T-helper 1 cell treated with Interleukin-12 subunit alpha and Interleukin-12 subunit beta and Interleukin-4 antibody, amounts not matched to agents 30 μg/mL and 1 μg/mL, for 36 hours (primary cell): ENCODE measurements around the gene MBD2.

Experiments used
- H3K27ac Mint-ChIP-seq: one replicate; pipeline ENCODE4 v1.8.0; 2021; ENCODE audit warnings: mild to moderate bottlenecking, mixed read lengths
- H3K27me3 Mint-ChIP-seq: one replicate; pipeline ENCODE4 v1.8.0; 2021; ENCODE audit warnings: low read depth, mixed read lengths
- H3K36me3 Mint-ChIP-seq: one replicate; pipeline ENCODE4 v1.8.0; 2021; ENCODE audit warnings: low read depth, mixed read lengths
- H3K4me1 Mint-ChIP-seq: one replicate; pipeline ENCODE4 v1.8.0; 2021; ENCODE audit warnings: low read depth, mixed read lengths
- H3K4me3 Mint-ChIP-seq: one replicate; pipeline ENCODE4 v1.8.0; 2021; ENCODE audit warnings: mild to moderate bottlenecking, moderate library complexity, mixed read lengths
- H3K9me3 Mint-ChIP-seq: one replicate; pipeline ENCODE4 v1.8.0; 2021; ENCODE audit warnings: mixed read lengths

MBD2 gene

DNA sequence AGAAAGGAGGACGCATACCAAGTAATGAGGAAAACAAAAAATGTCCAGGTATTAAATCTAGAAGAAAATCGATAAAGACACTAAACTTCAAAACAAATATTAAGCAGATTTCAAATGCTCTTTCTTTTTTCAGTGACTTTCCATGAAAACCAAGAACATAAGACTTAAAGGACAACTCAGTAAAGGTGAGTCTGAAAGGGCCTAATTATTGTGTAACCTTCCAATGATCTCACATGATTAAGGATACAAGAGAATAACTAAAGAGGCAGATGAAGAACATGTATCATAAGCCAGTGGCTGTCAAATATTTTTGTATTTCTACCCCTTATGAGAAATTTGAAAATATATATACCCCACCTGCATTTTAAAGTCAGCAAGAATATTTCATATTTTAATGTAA, 30.7 kb downstream of the MBD2 start:
- no peaks in the 10 kb centered on the region for H3K9me3 Mint-ChIP-seq
- no peak overlapping the region for H3K27ac Mint-ChIP-seq
- H3K4me3 Mint-ChIP-seq, result no peak overlapping the region
- H3K36me3 Mint-ChIP-seq, result peaks cover 12% of the 10 kb centered on the region
- peaks cover 11% of the 10 kb centered on the region for H3K4me1 Mint-ChIP-seq
- no peaks in the 10 kb centered on the region for H3K27me3 Mint-ChIP-seq

DNA sequence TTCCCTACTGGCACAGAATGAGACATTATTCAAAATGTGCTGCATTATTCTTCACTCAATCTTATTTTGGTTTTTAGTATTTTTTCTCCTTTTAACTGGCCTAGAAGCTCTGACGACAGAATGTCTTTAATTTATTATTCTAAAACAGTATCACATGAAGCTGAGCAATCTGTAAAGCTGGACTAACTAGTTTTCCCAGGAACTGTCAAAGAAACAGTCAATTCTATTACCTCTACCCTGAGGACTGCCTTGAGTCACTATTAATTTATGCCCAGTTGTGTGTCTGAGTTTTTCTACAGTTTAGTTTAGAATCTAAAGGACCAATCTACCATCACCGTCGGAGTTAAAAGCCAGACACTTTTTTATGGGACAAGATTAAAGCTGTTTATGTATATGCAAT, 31.6 kb downstream of the MBD2 start:
- no peaks in the 10 kb centered on the region for H3K9me3 Mint-ChIP-seq
- H3K4me1 Mint-ChIP-seq, result peaks cover 11% of the 10 kb centered on the region
- H3K27me3 Mint-ChIP-seq, result no peaks in the 10 kb centered on the region
- H3K36me3 Mint-ChIP-seq, result peaks cover 13% of the 10 kb centered on the region
- H3K27ac Mint-ChIP-seq, result no peak overlapping the region
- H3K4me3 Mint-ChIP-seq, result no peak overlapping the region

GRCh38 chr18:54192415-54192814, 32.1 kb downstream of the MBD2 start:
- Mint-ChIP-seq H3K4me3 (no peak overlapping the region), H3K4me1 (peaks cover 11% of the 10 kb centered on the region), H3K27ac (no peak overlapping the region), H3K9me3 (no peaks in the 10 kb centered on the region), H3K36me3 (peaks cover 18% of the 10 kb centered on the region), H3K27me3 (no peaks in the 10 kb centered on the region)

GRCh38 chr18:54191352-54191751, 33.1 kb downstream of the MBD2 start:
- Mint-ChIP-seq H3K9me3 (no peaks in the 10 kb centered on the region), H3K4me1 (peaks cover 14% of the 10 kb centered on the region), H3K27ac (peak overlapping the region; percentile 34), H3K4me3 (no peak overlapping the region), H3K27me3 (no peaks in the 10 kb centered on the region), H3K36me3 (peaks cover 25% of the 10 kb centered on the region)

GRCh38 chr18:54187372-54187771, 37.1 kb downstream of the MBD2 start:
- peaks cover 12% of the 10 kb centered on the region for H3K4me1 Mint-ChIP-seq
- no peaks in the 10 kb centered on the region for H3K9me3 Mint-ChIP-seq
- no peak overlapping the region for H3K4me3 Mint-ChIP-seq
- H3K36me3 Mint-ChIP-seq, result peaks cover 21% of the 10 kb centered on the region
- H3K27me3 Mint-ChIP-seq, result no peaks in the 10 kb centered on the region
- no peak overlapping the region for H3K27ac Mint-ChIP-seq

- H3K27ac Mint-ChIP-seq, result no peak overlapping the region
- no peak overlapping the region for H3K4me3 Mint-ChIP-seq
- peaks cover 12% of the 10 kb centered on the region for H3K4me1 Mint-ChIP-seq
- H3K27me3 Mint-ChIP-seq, result no peaks in the 10 kb centered on the region
- no peaks in the 10 kb centered on the region for H3K9me3 Mint-ChIP-seq
- H3K36me3 Mint-ChIP-seq, result peaks cover 16% of the 10 kb centered on the region
Observed at GRCh38 chr18:54184836-54185235, 39.6 kb downstream of the MBD2 start.

GRCh38 chr18:54183390-54183789, 41.1 kb downstream of the MBD2 start:
- H3K9me3 Mint-ChIP-seq, result no peaks in the 10 kb centered on the region
- no peak overlapping the region for H3K4me3 Mint-ChIP-seq
- H3K4me1 Mint-ChIP-seq, result peaks cover 12% of the 10 kb centered on the region
- H3K36me3 Mint-ChIP-seq, result peaks cover 16% of the 10 kb centered on the region
- no peaks in the 10 kb centered on the region for H3K27me3 Mint-ChIP-seq
- H3K27ac Mint-ChIP-seq, result no peak overlapping the region

DNA sequence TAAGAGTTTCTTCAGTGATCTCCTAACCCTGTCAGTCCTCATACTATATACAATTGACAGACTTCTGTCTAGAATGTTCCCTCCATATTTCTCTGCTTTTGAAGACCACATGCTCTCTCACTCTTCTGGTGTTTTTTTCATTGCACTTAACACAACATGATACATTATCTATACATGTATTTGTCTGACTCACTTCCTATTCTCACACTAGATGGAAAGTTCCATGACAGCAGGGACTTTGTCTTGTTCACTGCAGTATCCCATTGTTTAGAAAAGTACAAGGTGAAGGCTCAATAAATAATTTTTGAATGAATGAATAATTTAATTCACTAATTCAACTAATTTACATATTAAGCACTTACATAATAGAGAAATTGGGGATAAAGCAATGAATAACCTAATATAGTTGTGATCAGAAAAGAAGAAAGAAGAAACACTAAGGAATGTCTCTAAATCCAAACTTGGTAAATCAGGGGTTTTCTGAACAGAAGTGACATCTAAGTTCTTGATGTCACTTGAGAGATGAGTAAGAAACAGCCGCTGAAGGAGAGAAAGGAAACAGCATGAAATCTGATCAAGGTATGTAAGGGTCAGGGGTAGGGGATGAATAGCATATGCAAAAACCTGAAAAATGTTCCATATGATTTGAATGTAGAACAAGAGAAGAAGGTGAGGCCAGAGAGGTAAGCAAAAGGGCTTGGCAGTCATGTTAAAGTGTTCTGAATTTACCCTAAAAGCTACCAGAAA, 42.4 kb downstream of the MBD2 start:
- Mint-ChIP-seq H3K36me3 (peaks cover 9% of the 10 kb centered on the region), H3K4me3 (no peak overlapping the region), H3K27ac (no peak overlapping the region), H3K27me3 (no peaks in the 10 kb centered on the region), H3K9me3 (no peaks in the 10 kb centered on the region), H3K4me1 (peaks cover 9% of the 10 kb centered on the region)

GRCh38 chr18:54173980-54174630, 50.4 kb downstream of the MBD2 start:
- Mint-ChIP-seq H3K27ac (peak overlapping the region; percentile 90), H3K36me3 (peaks cover 25% of the 10 kb centered on the region), H3K9me3 (no peaks in the 10 kb centered on the region), H3K27me3 (no peaks in the 10 kb centered on the region), H3K4me3 (peak overlapping the region; percentile 45), H3K4me1 (peaks cover 43% of the 10 kb centered on the region)

DNA sequence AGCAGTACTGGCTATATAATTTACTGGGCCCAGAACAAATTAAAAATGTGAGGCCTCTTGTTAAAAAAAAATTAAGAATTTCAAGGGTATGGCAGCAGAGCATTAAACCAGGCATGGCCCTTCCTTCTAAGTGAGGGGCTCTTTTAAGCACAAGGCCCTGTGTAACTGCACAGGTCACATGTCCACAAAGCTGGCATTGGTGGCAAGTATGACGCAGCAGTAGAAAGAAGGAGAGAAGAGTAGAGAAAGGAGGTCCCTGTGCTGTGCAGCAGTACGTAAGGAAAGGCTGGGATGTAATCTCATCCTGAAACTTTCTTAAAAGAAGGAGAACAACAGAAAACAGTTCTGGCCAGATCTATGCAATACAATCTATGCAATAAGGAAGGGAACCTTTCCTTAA, 51.2 kb downstream of the MBD2 start:
- Mint-ChIP-seq H3K9me3 (no peaks in the 10 kb centered on the region), H3K4me1 (peaks cover 48% of the 10 kb centered on the region), H3K4me3 (no peak overlapping the region), H3K36me3 (peaks cover 25% of the 10 kb centered on the region), H3K27me3 (no peaks in the 10 kb centered on the region), H3K27ac (peak overlapping the region; percentile 90)

- no peaks in the 10 kb centered on the region for H3K9me3 Mint-ChIP-seq
- H3K36me3 Mint-ChIP-seq, result peaks cover 22% of the 10 kb centered on the region
- no peaks in the 10 kb centered on the region for H3K27me3 Mint-ChIP-seq
- peaks cover 44% of the 10 kb centered on the region for H3K4me1 Mint-ChIP-seq
- H3K4me3 Mint-ChIP-seq, result no peak overlapping the region
- H3K27ac Mint-ChIP-seq, result peak overlapping the region; percentile 17
Observed at GRCh38 chr18:54169431-54170403, 54.8 kb downstream of the MBD2 start.

GRCh38 chr18:54165450-54165849, 59.0 kb downstream of the MBD2 start:
- peaks cover 46% of the 10 kb centered on the region for H3K4me1 Mint-ChIP-seq
- peaks cover 33% of the 10 kb centered on the region for H3K36me3 Mint-ChIP-seq
- H3K4me3 Mint-ChIP-seq, result no peak overlapping the region
- no peaks in the 10 kb centered on the region for H3K27me3 Mint-ChIP-seq
- H3K9me3 Mint-ChIP-seq, result no peaks in the 10 kb centered on the region
- H3K27ac Mint-ChIP-seq, result no peak overlapping the region

DNA sequence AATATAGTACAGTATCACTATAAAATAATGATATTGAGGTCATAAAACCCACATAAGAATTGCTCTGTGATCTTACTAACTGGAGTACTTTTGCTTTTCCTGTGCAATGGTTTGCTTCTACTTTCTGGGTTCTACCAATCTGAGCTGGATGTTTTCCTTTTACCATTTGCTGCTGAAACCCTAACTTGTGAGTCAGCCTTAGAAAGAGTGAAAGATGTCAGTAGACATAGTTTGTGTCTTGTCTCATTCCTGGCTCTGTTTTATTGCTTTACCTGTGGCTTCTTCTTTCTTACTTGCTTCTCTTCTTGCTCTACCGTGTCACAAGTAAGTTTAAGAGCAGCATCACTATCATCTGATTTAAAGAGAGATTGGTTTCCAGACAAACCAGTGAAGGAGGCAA, 61.0 kb downstream of the MBD2 start:
- Mint-ChIP-seq H3K36me3 (peaks cover 42% of the 10 kb centered on the region), H3K9me3 (no peaks in the 10 kb centered on the region), H3K4me1 (peaks cover 37% of the 10 kb centered on the region), H3K4me3 (no peak overlapping the region), H3K27ac (peak overlapping the region; percentile 38), H3K27me3 (no peaks in the 10 kb centered on the region)

GRCh38 chr18:54162431-54162830, 62.0 kb downstream of the MBD2 start:
- Mint-ChIP-seq H3K4me3 (no peak overlapping the region), H3K27ac (no peak overlapping the region), H3K4me1 (peaks cover 39% of the 10 kb centered on the region), H3K9me3 (no peaks in the 10 kb centered on the region), H3K27me3 (no peaks in the 10 kb centered on the region), H3K36me3 (peaks cover 51% of the 10 kb centered on the region)
